Tibial artery (tissue), 4 donors: ENCODE measurements around the gene PCGF2.
A peak's percentile ranks its signal among the peaks of the same experiment; 100 is the strongest.

ENCODE experiments used
- DNase-seq, 2 donors: peaks; one replicate each; pipeline ENCODE4 v3.0.0-alpha.2; 2019
- H3K27ac ChIP-seq, 2 donors: fragments of 200-600 bp; sonication (generic) in 1 of 2; 1 replicate in 1 of 2; 2 replicates in 1 of 2; pipeline ENCODE4 v1.5.1; 2018 to 2019; ENCODE audit warnings: mild to moderate bottlenecking in 1 of 2
- H3K27me3 ChIP-seq, 2 donors: fragments of 200-600 bp; sonication (generic) in 1 of 2; one replicate each; pipeline versions ENCODE4 v1.5.1 to v1.6.0; 2016 to 2019
- H3K36me3 ChIP-seq, 3 donors: fragments of 200-600 bp; sonication (generic) in 2 of 3; one replicate each; pipeline ENCODE4 v1.5.1; 2016 to 2019; ENCODE audit warnings: mild to moderate bottlenecking in 2 of 3
- H3K4me1 ChIP-seq, 4 donors: fragments of 200-600 bp; sonication (generic) in 2 of 4; 1 replicate in 3 of 4; 2 replicates in 1 of 4; pipeline ENCODE4 v1.5.1; 2016 to 2019
- H3K4me3 ChIP-seq, 2 donors: fragments of 200-600 bp; sonication (generic) in 1 of 2; 1 replicate in 1 of 2; 2 replicates in 1 of 2; pipeline ENCODE4 v1.5.1; 2018 to 2019; ENCODE audit warnings: mild to moderate bottlenecking in 2 of 2
- H3K9me3 ChIP-seq, 3 donors: fragments of 200-600 bp; sonication (generic) in 1 of 3; one replicate each; pipeline ENCODE4 v1.5.1; 2016 to 2019
- CTCF ChIP-seq, 2 experiments: fragments of 200-600 bp in 1 of 2; fragments of 450-650 bp in 1 of 2; IDR thresholded peaks; one replicate each; pipeline ENCODE4 v1.5.1; 2017 to 2019; ENCODE audit warnings: antibody characterized with exemption in 2 of 2, mild to moderate bottlenecking in 1 of 2, moderate library complexity in 1 of 2
- intact Hi-C: fragments of 100-400 bp; cut with DNase I; formaldehyde crosslinking; loops from one replicate; pipeline ENCODE4 v1.15.0; 2023; ENCODE audit warnings: low total_unique reads

Gene PCGF2

DNA sequence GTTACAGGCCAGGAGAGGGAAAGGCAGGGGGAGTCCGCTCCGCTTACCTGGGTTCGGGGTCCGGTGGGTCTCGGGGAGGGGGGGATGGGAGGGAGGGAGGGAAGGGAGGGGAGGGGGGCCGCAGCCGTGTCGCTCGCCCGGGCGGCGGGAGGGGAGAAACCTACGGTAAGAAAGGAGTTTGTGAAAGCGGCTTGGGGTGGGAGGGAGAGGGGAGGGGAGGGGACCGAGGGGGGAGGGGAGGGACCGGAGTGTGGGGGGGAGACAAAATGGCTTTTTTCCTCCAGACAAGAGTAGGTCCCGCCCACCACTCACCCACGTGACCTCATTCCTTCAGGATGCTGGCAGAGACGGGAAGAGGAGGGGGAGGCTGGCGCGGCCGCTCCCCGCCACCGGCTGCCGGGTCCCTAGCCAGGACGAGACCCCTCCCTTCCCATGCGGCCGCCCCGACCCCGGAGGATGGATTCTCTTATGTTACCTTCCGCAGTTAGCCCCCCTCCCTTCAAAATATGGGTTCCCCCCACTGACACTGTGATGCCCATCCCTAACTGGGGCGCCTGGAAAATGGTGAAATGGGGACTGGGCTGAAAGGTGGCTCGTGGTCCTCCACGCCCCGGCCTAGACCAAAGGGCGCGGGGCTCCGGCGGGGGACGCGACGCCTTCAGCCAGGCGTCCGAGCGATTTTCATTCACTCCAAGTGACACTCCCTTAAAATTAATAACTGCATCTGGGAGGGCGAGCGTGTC lies at the start of gene PCGF2:
Gene PCGF2, minus strand, starts transcription at position 188 of the 743 bp plus-strand sequence. CDS start 7,934 bp downstream, outside the sequence.
- Histone ChIP-seq H3K4me1 (peaks cover 0 to 65% (median 38%) of the 10 kb centered on the region in 4 donors), H3K36me3 (no peaks in the 10 kb centered on the region), H3K4me3 (peak within 1 kb of the TSS; percentile 70 to 88), H3K27me3 (no peaks in the 10 kb centered on the region), H3K27ac (peak within 1 kb of the TSS; percentile 91 to 96), H3K9me3 (no peaks in the 10 kb centered on the region)
- TF ChIP-seq CTCF (IDR thresholded peaks at IDR 0.05): no peak
- DNase-seq: peak; percentile 94 to 98
- intact Hi-C loops: no loop called here

DNA sequence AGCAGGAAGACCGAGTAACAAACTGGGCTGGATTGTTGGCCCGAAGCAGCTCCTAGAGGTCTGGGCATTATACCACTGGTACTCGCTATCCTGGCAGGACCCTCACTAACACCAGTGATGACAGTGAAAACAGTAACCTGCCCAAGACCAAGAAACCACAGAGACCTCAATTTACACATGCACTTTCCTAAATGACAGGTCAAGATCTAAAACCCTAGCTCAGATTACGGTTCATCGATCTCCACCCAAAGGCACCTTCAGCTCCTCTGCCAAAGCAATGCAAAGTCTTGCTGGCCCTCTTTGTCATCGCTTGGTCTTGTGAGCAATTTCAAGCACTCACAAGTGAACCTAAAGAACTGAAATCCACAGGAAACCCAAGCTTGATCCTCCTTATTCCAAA lies 49.7 kb upstream of the PCGF2 start:
- no peak for TF ChIP-seq CTCF (IDR thresholded peaks at IDR 0.05)
- H3K4me3 ChIP-seq: peak overlapping the region; percentile 95 to 97
- H3K4me1 ChIP-seq: peaks cover 0 to 37% (median 31%) of the 10 kb centered on the region in 4 donors
- H3K27ac ChIP-seq: peak overlapping the region; percentile 98
- no peaks in the 10 kb centered on the region for H3K27me3 ChIP-seq
- peaks cover 15 to 32% (median 16%) of the 10 kb centered on the region in 3 donors for H3K36me3 ChIP-seq
- intact Hi-C loops: loop anchor here (5.0 kb wide), 1 partner anchor 46 kb away; the partner anchor contains the start of gene PSMB3
- no peak for DNase-seq
- H3K9me3 ChIP-seq: no peaks in the 10 kb centered on the region

GRCh38 chr17:38797158-38797490 lies 49.0 kb upstream of the PCGF2 start:
- no peaks in the 10 kb centered on the region for H3K27me3 ChIP-seq
- no peaks in the 10 kb centered on the region for H3K9me3 ChIP-seq
- DNase-seq: no peak
- peak overlapping the region; percentile 95 to 97 for H3K4me3 ChIP-seq
- H3K4me1 ChIP-seq: peaks cover 0 to 37% (median 32%) of the 10 kb centered on the region in 4 donors
- H3K27ac ChIP-seq: peak overlapping the region; percentile 98
- H3K36me3 ChIP-seq: peaks cover 8 to 31% (median 13%) of the 10 kb centered on the region in 3 donors
- no peak for TF ChIP-seq CTCF (IDR thresholded peaks at IDR 0.05)
- intact Hi-C loops: loop anchor here (5.0 kb wide), 1 partner anchor 45 kb away; the partner anchor contains the start of gene PSMB3

- Histone ChIP-seq H3K4me1 (peaks cover 0 to 37% (median 33%) of the 10 kb centered on the region in 4 donors), H3K36me3 (peaks cover 3 to 30% (median 8%) of the 10 kb centered on the region in 3 donors), H3K27ac (peak overlapping the region; percentile 98), H3K27me3 (no peaks in the 10 kb centered on the region), H3K4me3 (peak overlapping the region; percentile 95 to 97), H3K9me3 (no peaks in the 10 kb centered on the region)
- intact Hi-C loops: loop anchor here (5.0 kb wide), 1 partner anchor 44 kb away; the partner anchor contains the start of gene PSMB3
- DNase-seq: no peak
- TF ChIP-seq CTCF (IDR thresholded peaks at IDR 0.05): no peak
These were observed 48.5 kb upstream of the PCGF2 start for GRCh38 chr17:38796451-38797157.

GRCh38 chr17:38794221-38794620 lies 46.1 kb upstream of the PCGF2 start:
- H3K9me3 ChIP-seq: no peaks in the 10 kb centered on the region
- peaks cover 0 to 57% (median 38%) of the 10 kb centered on the region in 4 donors for H3K4me1 ChIP-seq
- TF ChIP-seq CTCF (IDR thresholded peaks at IDR 0.05): no peak
- no peak for DNase-seq
- no peak overlapping the region for H3K27ac ChIP-seq
- no peaks in the 10 kb centered on the region for H3K27me3 ChIP-seq
- H3K4me3 ChIP-seq: no peak overlapping the region
- H3K36me3 ChIP-seq: peaks cover 0 to 23% (median 4%) of the 10 kb centered on the region in 3 donors
- intact Hi-C loops: no loop called here
